Measurements from ENCODE around the gene PTBP1. TPM values are rescaled to one million over a fixed set of nuclear protein-coding genes. Genes with fewer than 3 reads are reported as not detected.

Gene PTBP1
- total RNA-seq, 1 donor from 2014 or later: 614 TPM

- TF ChIP-seq CTCF (IDR thresholded peaks at IDR 0.05; ENCODE audit: unreplicated experiment): no peak
- H3K4me1 Mint-ChIP-seq (ENCODE audit: unreplicated experiment): peaks cover 38% of the 10 kb centered on the region
- no peak overlapping the region for H3K4me3 Mint-ChIP-seq (ENCODE audit: unreplicated experiment)
- DNase-seq (ENCODE audit: low spot score): no peak
- H3K27ac Mint-ChIP-seq (ENCODE audit: unreplicated experiment): peak overlapping the region; percentile 30
- no peaks in the 10 kb centered on the region for H3K36me3 Mint-ChIP-seq (ENCODE audit: low read depth, unreplicated experiment)
- H3K9me3 Mint-ChIP-seq (ENCODE audit: unreplicated experiment): no peaks in the 10 kb centered on the region
- peaks cover 9% of the 10 kb centered on the region for H3K27me3 Mint-ChIP-seq (ENCODE audit: unreplicated experiment)
These were observed 9.7 kb upstream of the PTBP1 start for GRCh38 chr19:787536-787935.

GRCh38 chr19:788686-788982 is 8.6 kb upstream of the PTBP1 start:
- Mint-ChIP-seq H3K4me1 (ENCODE audit: unreplicated experiment) (peaks cover 32% of the 10 kb centered on the region), H3K36me3 (ENCODE audit: low read depth, unreplicated experiment) (no peaks in the 10 kb centered on the region), H3K9me3 (ENCODE audit: unreplicated experiment) (no peaks in the 10 kb centered on the region), H3K4me3 (ENCODE audit: unreplicated experiment) (no peak overlapping the region), H3K27ac (ENCODE audit: unreplicated experiment) (peak overlapping the region; percentile 100), H3K27me3 (ENCODE audit: unreplicated experiment) (peaks cover 8% of the 10 kb centered on the region)
- no peak for DNase-seq (ENCODE audit: low spot score)
- no peak for TF ChIP-seq CTCF (IDR thresholded peaks at IDR 0.05; ENCODE audit: unreplicated experiment)

GRCh38 chr19:788983-789700 is 8.1 kb upstream of the PTBP1 start:
- Mint-ChIP-seq H3K4me3 (ENCODE audit: unreplicated experiment) (peak overlapping the region; percentile 77), H3K4me1 (ENCODE audit: unreplicated experiment) (peaks cover 31% of the 10 kb centered on the region), H3K36me3 (ENCODE audit: low read depth, unreplicated experiment) (no peaks in the 10 kb centered on the region), H3K9me3 (ENCODE audit: unreplicated experiment) (no peaks in the 10 kb centered on the region), H3K27me3 (ENCODE audit: unreplicated experiment) (peaks cover 8% of the 10 kb centered on the region), H3K27ac (ENCODE audit: unreplicated experiment) (peak overlapping the region; percentile 100)
- peak; percentile 79 for DNase-seq (ENCODE audit: low spot score)
- no peak for TF ChIP-seq CTCF (IDR thresholded peaks at IDR 0.05; ENCODE audit: unreplicated experiment)

GRCh38 chr19:789701-790060 is 7.6 kb upstream of the PTBP1 start:
- H3K4me3 Mint-ChIP-seq (ENCODE audit: unreplicated experiment): peak overlapping the region; percentile 77
- H3K36me3 Mint-ChIP-seq (ENCODE audit: low read depth, unreplicated experiment): no peaks in the 10 kb centered on the region

More at GRCh38 chr19:789701-790060, 7.6 kb upstream of the PTBP1 start:
- no peaks in the 10 kb centered on the region for H3K9me3 Mint-ChIP-seq (ENCODE audit: unreplicated experiment)
- TF ChIP-seq CTCF (IDR thresholded peaks at IDR 0.05; ENCODE audit: unreplicated experiment): no peak
- DNase-seq (ENCODE audit: low spot score): no peak
- H3K4me1 Mint-ChIP-seq (ENCODE audit: unreplicated experiment): peaks cover 28% of the 10 kb centered on the region
- peak overlapping the region; percentile 100 for H3K27ac Mint-ChIP-seq (ENCODE audit: unreplicated experiment)
- H3K27me3 Mint-ChIP-seq (ENCODE audit: unreplicated experiment): peaks cover 8% of the 10 kb centered on the region

Measured in endothelial cell (in vitro differentiated cells).